SHP77 (cell line): Measurements from ENCODE around the gene MPV17L.
"Not testable (repeated sequence)": the region's sequence is repeated elsewhere in the genome, so short reads cannot be mapped to it uniquely, and the experiment has no call there.

Experiments used
- DNase-seq, 2 experiments: peaks; one replicate each; lab custom pipeline; 2025; lab: John Stamatoyannopoulos, UW

MPV17L gene

DNA sequence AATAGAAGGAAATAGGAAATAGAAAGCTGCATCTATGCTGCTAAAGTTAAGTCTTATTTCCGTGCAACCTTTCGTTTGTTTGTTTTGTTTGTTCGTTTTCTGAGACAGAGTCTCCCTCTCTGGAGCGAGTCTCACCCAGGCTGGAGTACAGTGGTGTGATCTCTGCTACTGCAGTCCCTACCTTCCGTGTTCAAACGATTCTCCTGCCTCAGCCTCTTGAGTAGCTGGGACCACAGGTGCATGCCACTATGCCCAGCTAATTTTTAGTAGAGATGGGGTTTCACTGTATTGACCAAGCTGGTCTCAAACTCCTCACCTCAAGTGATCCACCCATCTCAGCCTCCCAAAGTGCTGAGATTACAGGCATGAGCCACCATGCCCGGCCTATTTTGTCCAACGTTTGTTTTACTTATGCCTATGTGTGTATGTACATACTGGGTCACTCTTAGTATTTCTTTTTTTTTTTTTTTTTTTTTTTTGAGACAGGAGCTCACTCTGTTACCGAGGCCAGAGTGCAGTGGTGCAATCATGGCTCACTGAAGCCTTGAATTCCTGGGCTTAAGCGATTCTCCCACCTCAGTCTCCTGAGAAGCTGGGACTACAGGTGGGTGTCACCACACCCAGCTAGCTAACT, 55.7 kb downstream of the MPV17L start:
- DNase-seq, result no peak

DNA sequence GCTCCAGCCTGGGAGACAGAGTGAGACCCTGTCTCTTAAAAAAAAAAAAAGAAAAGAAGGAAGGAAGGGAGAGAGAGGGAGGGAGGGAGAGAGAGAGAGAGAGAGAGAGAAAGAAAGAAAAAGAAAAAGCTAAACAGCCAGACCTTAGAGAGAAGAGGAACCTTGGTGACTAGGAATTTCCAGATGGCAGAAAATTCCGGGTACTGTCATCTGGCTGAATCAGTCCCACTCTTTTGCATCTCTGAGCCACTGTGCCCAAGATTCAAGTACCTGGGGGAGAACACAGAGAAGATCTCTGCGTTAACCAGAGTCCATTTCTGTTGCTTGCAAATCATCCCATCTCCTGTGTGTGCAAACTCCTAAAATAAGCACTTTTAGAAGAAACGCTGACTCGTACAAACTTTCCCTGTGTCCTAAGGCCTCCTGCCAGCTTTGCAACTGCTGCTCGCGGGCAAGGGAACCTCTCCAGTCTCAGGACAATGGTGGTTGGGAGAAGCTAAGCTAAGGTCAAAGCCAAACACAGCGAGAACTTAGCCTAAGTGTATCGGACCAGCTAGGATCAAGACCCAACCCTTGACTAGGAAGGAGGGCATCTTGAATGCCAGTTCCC, 56.8 kb downstream of the MPV17L start:
- no peak for DNase-seq

DNA sequence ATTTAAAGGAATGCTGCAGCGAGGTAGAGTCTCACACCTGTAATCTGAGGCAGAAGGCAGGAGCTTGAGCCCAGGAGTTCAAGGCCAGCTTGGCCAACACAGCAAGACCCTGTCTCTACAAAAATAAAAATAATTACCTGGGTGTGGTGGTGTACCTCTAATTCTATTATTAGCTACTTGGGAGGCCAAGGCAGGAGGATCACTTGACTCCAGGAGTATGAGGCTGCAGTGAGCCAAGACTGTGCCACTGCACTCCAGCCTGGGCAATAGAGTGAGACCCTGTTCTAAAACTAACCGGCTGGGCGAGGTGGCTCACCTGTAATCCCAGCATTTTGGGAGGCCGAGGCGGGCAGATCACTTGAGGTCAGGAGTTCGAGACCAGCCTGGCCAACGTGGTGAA, 57.7 kb downstream of the MPV17L start:
- not testable (repeated sequence) for DNase-seq

DNA sequence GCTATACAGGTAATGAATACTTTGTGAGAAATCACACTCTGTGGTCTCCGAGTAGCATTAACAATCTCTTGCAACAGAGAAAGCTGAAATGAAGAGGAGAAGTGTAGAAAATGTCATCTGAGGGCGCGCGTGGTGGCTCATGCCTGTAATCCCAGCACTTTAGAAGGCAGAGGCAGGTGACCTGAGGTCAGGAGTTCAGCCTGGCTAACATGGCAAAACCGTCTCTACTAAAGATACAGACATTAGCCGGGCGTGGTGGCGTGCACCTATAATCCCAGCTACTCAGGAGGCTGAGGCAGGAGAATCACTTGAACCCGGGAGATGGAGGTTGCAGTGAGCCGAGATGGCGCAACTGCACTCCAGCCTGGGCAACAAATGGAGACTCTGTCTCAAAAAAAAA, 59.4 kb downstream of the MPV17L start:
- not testable (repeated sequence) for DNase-seq

DNA sequence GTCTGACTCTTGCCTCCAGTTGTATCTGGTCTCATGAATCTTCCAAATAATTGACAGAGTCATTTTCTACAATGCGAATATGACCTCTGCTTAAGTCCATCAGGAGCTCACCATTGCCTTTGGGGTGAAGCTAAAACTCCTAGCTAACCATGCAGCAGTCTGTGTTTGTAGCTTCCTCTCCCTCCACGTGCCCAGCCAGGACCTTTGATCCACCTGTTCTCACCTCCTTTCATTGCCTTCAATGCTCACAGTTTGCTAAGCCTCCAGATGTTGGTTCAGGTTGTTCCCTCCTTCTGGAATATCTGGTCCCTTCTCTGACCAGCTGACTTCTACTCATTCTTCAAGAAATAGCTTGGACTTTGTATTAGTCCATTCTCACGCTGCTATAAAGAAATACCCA, 61.8 kb downstream of the MPV17L start:
- DNase-seq, result no peak

DNA sequence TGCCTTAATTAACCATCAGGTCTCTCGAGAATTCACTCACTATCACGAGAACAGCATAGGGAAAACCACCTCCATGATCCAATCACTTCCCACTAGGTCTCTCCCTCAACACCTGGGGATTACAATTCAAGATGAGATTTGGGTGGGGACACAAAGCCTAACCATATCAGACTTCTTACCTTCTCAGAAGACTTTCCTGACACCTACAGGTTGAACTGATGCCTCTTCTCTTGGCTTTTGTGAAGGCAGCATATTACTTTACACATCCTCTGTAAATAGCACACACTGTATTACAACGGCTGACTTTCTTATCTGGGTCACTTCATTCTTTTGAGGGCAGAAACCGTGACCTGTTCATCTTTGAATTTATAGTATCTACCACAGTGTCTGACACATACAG, 62.4 kb downstream of the MPV17L start:
- no peak for DNase-seq

DNA sequence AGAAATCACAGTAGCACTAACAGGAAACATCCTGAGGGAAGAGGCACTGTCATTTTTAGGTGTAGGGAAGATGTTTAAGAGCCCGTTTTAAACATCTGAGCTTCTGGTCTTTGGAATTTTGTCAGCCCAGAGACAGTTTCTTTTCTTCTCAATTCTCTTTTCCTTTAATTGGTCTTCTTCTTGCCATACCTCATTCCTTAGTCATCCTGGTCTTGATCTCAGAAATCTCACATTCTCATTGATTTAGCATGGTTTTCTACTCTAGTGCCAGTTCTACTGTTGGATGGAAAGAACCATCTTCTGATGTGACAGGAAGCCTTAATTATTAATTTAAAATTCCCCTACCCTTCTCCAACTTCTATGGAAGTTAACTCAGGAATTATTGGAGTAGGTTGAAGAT, 64.2 kb downstream of the MPV17L start:
- no peak for DNase-seq

DNA sequence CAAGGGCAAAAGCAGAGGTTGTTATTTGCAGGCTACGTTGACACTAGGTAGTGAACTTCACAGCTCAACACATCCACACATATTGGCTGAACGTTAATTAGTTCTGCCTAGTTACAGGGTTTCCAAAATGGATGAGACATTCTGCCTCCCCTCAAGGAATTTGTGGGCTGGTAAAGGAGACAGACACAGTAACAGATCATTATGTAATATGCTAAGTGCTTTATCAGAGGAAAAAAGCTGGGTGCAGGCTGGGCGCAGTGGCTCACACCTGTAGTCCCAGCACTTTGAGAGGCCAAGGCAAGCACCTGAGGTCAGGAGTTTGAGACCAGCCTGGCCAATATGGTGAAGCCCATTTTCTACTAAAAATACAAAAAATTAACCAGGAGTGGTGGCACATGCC, 65.0 kb downstream of the MPV17L start:
- DNase-seq, result no peak

DNA sequence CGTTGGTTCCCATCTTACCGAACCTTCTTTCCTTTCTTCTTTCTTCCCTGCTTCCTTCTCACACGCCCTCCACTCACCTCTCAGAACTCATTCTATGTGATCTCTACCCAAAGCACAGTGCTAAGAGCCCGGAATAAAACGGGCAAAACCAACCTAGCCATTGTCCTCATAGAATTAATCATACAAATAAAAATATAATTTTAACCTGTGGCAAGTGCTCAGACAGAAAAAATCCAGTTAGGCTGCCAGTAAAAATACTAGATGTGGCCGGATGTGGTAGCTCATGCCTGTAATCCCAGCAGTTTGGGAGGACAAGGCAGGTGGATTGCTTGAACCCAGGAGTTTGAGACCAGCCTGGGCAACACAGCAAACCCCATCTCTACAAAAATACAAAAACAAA, 65.8 kb downstream of the MPV17L start:
- no peak for DNase-seq
